GM21526 (cell line): ENCODE results near the gene STK17A.
"Not testable (repeated sequence)": the region's sequence is repeated elsewhere in the genome, so short reads cannot be mapped to it uniquely, and the experiment has no call there.

Experiments used
- ATAC-seq: cut with Tn5 transposase; IDR thresholded peaks from one replicate; pipeline ENCODE4 v1.9.1; 2021; ENCODE audit warnings: moderate library complexity; ENCODE audit not compliant: unreplicated experiment, low FRiP score

The STK17A gene

GRCh38 chr7:43653466-43653865 lies 70.6 kb downstream of the STK17A start:
- no peak for ATAC-seq

GRCh38 chr7:43653891-43654504 lies 71.1 kb downstream of the STK17A start:
- ATAC-seq: no peak

DNA sequence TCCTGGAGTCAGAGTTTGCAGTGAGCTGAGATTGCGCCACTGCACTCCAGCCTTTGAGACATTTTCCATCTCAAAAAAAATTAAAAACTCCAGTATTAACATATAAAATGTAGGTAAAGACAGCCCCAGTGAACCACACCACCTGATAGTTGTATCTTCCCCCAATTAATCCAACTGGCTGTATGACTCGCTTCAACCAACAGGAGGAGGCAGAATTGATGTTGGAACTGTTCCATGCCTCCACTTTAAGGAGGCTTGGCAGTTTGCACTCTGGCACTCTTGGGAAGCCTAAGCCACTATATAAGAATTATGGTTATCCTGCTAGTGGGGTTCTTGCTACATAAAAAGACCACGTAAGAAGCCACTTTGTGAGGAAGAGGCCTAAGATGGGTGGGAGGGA lies 72.7 kb downstream of the STK17A start:
- ATAC-seq: no peak

DNA sequence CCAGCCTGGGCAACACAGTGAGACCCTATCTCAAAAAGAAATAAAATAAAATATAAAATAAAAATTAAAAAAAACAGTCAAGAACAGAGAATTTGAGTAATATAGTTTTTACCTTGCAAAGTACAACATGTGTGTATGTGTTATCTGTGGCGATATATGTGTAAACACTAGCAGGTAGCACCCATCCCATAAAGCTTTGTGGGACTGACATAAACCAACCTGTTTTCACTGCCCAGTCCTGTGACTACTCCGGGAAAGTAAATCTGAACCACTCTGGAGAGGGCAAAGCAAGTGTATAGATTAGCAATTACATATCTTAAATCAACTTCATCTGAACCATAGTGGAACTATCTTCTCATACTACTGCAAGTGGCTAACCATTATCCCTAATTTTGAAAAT lies 74.1 kb downstream of the STK17A start:
- ATAC-seq: no peak

DNA sequence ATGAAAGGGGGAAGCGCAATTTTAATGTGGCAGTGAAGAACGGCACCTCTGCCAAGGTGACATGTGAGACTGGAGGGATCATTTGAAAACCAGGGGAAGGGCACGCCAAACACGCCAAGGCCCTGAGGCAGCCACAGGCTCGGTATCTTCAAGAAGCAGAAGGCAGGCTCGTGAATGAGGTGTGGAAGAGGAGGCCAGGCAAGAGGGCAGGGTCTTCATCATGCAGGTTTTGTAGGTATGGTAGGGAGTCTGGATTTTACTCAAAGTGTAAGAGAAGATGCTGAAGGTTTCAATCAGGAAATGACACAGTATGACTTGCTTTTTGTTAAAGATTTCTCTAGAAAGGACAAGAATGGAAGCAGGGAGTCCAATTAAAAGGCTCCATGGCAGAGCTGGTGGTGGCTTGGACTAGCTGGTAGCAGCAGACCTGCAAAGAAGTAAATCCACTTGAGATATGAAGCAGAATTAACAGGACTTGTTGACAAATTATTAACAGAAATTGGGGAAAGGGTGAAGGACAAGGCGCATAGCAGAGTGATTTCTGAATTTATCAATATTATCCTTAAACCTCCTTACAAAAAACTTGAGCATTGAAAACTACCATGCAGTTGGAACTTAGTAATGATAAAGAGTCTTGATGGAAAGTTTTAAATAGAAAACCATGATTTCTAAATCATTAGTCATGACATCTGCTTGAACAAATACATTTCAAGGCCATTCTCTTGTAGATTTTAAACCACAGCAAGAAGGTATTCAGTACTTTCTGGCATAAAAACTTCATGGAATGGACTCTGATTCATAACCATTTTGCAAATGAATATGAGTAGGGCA lies 76.0 kb downstream of the STK17A start:
- ATAC-seq: peak; percentile 73

DNA sequence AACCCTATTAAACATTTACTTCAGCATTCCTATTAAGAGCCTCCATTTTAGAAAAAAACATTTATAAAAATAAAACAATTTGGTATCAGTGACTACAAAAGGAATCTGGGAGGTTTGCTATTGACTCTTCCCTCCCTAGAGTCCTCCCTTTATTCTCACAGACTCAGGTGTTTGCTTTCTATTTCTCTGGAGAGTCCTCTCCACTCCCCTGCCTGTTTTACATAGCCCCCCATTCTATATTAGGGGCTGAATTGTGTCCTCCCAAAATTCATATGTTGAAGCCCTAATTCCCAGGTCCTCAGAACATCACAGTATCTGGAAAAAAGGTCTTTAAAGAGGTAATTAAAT lies 76.6 kb downstream of the STK17A start:
- ATAC-seq: no peak

DNA sequence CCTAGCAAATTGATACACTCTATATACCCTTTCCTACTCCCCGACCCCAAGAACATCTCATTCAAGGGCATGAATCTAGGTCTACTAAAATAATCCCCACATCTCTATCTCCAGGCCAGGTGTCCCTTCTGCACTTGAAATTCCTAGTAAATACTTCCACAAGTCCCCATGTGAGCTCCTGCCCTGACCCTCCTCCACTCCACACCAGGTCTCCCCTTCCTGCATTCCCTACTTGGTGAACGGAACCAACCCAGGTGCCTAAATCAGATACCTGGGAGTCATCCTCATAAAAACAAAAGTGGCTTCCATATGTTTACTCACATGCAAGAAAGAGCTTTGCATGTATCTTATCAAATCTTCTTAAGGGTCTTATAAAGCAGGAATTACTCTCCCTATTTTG lies 77.2 kb downstream of the STK17A start:
- no peak for ATAC-seq

- ATAC-seq: no peak
Observed at GRCh38 chr7:43664681-43665080, 81.8 kb downstream of the STK17A start.

DNA sequence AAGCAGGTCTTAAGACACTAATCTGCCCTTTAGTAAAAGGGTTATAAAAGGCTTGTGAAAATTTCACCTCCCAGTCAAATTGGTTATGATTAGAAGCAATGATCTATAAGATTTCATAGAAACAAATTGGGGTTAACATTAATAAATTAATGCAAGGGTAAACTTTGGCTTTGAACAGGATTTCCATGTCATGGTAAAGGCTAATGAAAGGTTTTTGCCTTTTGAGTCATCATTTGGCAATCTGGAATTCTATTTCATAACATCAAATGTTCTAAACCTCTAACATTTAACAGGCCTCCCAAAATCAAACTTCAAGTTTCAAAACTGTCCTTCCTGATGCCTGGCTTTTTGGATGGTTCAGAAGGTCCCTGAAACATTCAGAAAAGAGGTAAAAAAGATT lies 84.0 kb downstream of the STK17A start:
- ATAC-seq: no peak

GRCh38 chr7:43668035-43668434 lies 85.1 kb downstream of the STK17A start:
- ATAC-seq: no peak

DNA sequence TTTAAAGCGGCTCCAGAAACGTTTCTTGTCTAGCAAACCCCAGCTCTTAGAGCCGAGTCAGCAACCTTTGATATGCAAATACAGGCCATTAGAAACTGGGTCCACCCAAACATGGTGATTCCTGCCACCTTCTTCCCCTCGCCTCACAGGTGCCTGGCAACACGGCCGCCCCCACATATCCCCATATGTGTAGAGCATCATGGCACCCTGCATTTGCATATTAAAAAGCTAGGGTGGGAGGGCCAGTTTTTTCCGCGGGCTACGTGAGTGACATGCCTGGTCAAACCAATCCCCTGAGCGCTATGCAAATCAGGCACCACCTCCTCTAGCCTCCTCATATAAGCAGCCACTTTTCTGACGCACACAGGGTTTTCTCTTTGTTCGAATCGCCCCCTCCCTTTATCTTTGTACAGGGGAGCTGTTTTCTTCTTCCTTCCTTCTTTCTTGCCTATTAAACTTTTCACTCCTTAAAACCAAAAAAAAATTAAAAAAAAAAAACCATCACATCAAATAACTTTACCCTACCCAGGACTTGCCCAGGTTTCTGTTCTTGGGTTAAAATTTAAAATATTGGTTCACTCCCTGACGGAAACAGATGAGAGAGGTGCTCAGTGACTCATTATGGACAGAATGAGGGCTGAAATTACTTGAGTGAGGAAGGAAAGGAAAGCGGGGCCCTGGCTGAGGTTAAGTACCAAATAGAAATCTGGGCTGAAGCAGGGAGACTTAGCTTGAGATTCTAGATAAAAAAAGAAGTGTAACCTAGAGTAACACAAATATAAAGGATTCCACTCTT lies 86.6 kb downstream of the STK17A start:
- no peak for ATAC-seq

- ATAC-seq: no peak
Observed at GRCh38 chr7:43671521-43671920, 88.6 kb downstream of the STK17A start.

GRCh38 chr7:43673243-43673976 lies 90.5 kb downstream of the STK17A start:
- ATAC-seq: not testable (repeated sequence)

DNA sequence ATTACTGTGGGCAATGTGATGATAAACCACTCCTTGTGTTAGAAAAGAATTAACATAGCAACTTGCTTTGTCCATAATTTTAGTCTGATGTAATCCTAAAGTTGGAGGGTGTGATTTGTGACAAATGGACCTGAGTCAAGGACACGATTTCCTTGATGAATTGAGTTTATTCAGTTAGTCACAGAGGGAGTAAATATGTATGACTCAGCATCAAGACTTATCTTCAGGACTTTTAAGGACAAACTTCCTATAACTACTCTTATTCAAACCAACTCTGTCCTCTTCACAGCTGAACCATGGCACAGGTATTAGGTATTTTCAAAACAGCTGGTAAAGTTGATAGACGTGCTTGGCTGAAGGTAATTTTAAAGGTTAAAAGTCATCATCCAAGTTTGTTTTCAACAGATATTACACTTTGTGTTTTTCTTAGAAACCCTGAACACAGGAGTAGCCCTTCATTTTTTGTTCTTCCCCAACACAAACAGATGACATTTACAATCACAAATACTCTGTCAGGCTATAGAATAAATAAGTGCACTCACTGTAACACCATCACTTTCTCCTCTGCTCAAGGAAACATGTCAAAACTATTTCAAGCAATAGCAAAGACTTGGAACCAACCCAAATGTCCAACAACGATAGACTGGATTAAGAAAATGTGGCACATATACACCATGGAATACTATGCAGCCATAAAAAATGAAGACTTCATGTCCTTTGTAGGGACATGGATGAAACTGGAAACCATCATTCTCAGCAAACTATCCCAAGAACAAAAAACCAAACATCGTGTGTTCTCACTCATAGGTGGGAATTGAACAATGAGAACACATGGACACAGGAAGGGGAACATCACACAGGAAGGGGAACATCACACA lies 91.9 kb downstream of the STK17A start:
- ATAC-seq: no peak
